H9 (cell line): ENCODE data around the gene OGG1. TPM values are rescaled to one million over a fixed set of nuclear protein-coding genes. Genes with fewer than 3 reads are reported as not detected.

Experiments
- DNase-seq: peaks from one replicate; pipeline ENCODE4 v3.0.0-alpha.2; 2017
- H2AFZ ChIP-seq: one replicate; pipeline ENCODE4 v1.6.1; 2013; ENCODE audit warnings: mild to moderate bottlenecking, low read length, control low read depth, moderate library complexity
- H2AK5ac ChIP-seq: 2 replicates; pipeline ENCODE4 v1.6.1; 2013; ENCODE audit warnings: low read length, control low read depth, mixed read lengths; ENCODE audit not compliant: insufficient read length
- H2BK120ac ChIP-seq: one replicate; pipeline ENCODE4 v1.6.1; 2013; ENCODE audit warnings: low read depth, mild to moderate bottlenecking, low read length, control low read depth, inconsistent platforms; ENCODE audit not compliant: poor library complexity, severe bottlenecking
- H2BK12ac ChIP-seq: 2 replicates; pipeline ENCODE4 v1.6.1; 2013; ENCODE audit warnings: low read length, control low read depth, mixed read lengths, low read depth; ENCODE audit not compliant: insufficient read length
- H2BK15ac ChIP-seq: 2 replicates; pipeline ENCODE4 v1.6.1; 2013; ENCODE audit warnings: low read depth, low read length, control low read depth
- H2BK20ac ChIP-seq: one replicate; pipeline ENCODE4 v1.6.1; 2013; ENCODE audit warnings: low read depth, mild to moderate bottlenecking, low read length, control low read depth, inconsistent platforms; ENCODE audit not compliant: poor library complexity, severe bottlenecking
- H2BK5ac ChIP-seq: 2 replicates; pipeline ENCODE4 v1.6.1; 2013; ENCODE audit warnings: low read length, control low read depth, mixed read lengths; ENCODE audit not compliant: insufficient read length
- H3K14ac ChIP-seq: 2 replicates; pipeline ENCODE4 v1.6.1; 2013; ENCODE audit warnings: low read length, control low read depth; ENCODE audit not compliant: insufficient read depth
- H3K18ac ChIP-seq: 2 replicates; pipeline ENCODE4 v1.6.1; 2013; ENCODE audit warnings: low read depth, mild to moderate bottlenecking, mixed read lengths, low read length, control low read depth; ENCODE audit not compliant: insufficient read length
- H3K23ac ChIP-seq: 2 replicates; pipeline ENCODE4 v1.6.1; 2013; ENCODE audit warnings: low read length, control low read depth, mixed read lengths, low read depth; ENCODE audit not compliant: insufficient read length
- H3K23me2 ChIP-seq: 2 replicates; pipeline ENCODE4 v1.6.1; 2013; ENCODE audit warnings: low read depth, mild to moderate bottlenecking, mixed read lengths, low read length, control low read depth; ENCODE audit not compliant: insufficient read length, poor library complexity, severe bottlenecking
- H3K27ac ChIP-seq: 2 replicates; pipeline ENCODE4 v1.5.1; 2013; ENCODE audit warnings: low read length, control low read depth, mixed read lengths, low read depth; ENCODE audit not compliant: insufficient read length
- H3K27me3 ChIP-seq: 2 replicates; pipeline ENCODE4 v1.6.1; 2013; ENCODE audit warnings: low read length, control low read depth, inconsistent platforms; ENCODE audit not compliant: insufficient read depth
- H3K4ac ChIP-seq: 2 replicates; pipeline ENCODE4 v1.6.1; 2013; ENCODE audit warnings: low read depth, mild to moderate bottlenecking, control low read depth, inconsistent platforms, low read length, moderate library complexity
- H3K4me1 ChIP-seq: 2 replicates; pipeline ENCODE4 v1.6.1; 2013; ENCODE audit warnings: low read length, control low read depth, inconsistent platforms; ENCODE audit not compliant: insufficient read depth
- H3K4me2 ChIP-seq: 2 replicates; pipeline ENCODE4 v1.6.1; 2013; ENCODE audit warnings: low read length, control low read depth, mixed read lengths; ENCODE audit not compliant: insufficient read length, insufficient read depth
- H3K56ac ChIP-seq: 2 replicates; pipeline ENCODE4 v1.6.1; 2013; ENCODE audit warnings: low read depth, mild to moderate bottlenecking, mixed read lengths, low read length, control low read depth; ENCODE audit not compliant: insufficient read length
- H3K79me1 ChIP-seq: 2 replicates; pipeline ENCODE4 v1.6.1; 2013; ENCODE audit warnings: low read depth, mild to moderate bottlenecking, moderate library complexity, low read length, control low read depth, inconsistent platforms; ENCODE audit not compliant: insufficient read depth, poor library complexity, severe bottlenecking
- H3K79me2 ChIP-seq: 2 replicates; pipeline ENCODE4 v1.6.1; 2013; ENCODE audit warnings: low read length, control low read depth, inconsistent platforms; ENCODE audit not compliant: insufficient read depth
- H3K9ac ChIP-seq: 2 replicates; pipeline ENCODE4 v1.6.1; 2013; ENCODE audit warnings: low read length, control low read depth, mixed read lengths; ENCODE audit not compliant: insufficient read length; ENCODE audit errors: extremely low read depth
- H3K9me3 ChIP-seq: one replicate; pipeline ENCODE4 v1.6.1; 2013; ENCODE audit warnings: low read depth, low read length, inconsistent platforms; ENCODE audit not compliant: control insufficient read depth
- H3T11ph ChIP-seq: one replicate; pipeline ENCODE4 v1.6.1; 2013; ENCODE audit warnings: mild to moderate bottlenecking, low read length, control low read depth, inconsistent platforms
- H4K20me1 ChIP-seq: one replicate; pipeline ENCODE4 v1.6.1; 2013; ENCODE audit not compliant: control insufficient read depth, insufficient read length, insufficient read depth
- H4K5ac ChIP-seq: 2 replicates; pipeline ENCODE4 v1.6.1; 2013; ENCODE audit warnings: low read depth, mild to moderate bottlenecking, mixed read lengths, low read length, control low read depth; ENCODE audit not compliant: insufficient read length
- H4K8ac ChIP-seq: replicated peaks from 2 replicates; pipeline ENCODE4 v1.6.1; 2013; ENCODE audit warnings: low read length, control low read depth, mixed read lengths, low read depth; ENCODE audit not compliant: insufficient read length
- H4K91ac ChIP-seq: 2 replicates; pipeline ENCODE4 v1.6.1; 2013; ENCODE audit warnings: low read depth, mild to moderate bottlenecking, moderate library complexity, mixed read lengths, low read length, control low read depth; ENCODE audit not compliant: insufficient read length
- H3K27ac Mint-ChIP-seq, 3 experiments: 2 replicates in 2 of 3; 3 replicates in 1 of 3; pipeline ENCODE4 v1.8.0; 2020 to 2021; ENCODE audit warnings: mixed read lengths in 3 of 3, mild to moderate bottlenecking in 1 of 3, moderate library complexity in 1 of 3
- H3K27me3 Mint-ChIP-seq: 2 replicates; pipeline ENCODE4 v1.8.0; 2021; ENCODE audit warnings: low read depth, mild to moderate bottlenecking, moderate library complexity, mixed read lengths
- H3K36me3 Mint-ChIP-seq, 3 experiments: 2 replicates in 2 of 3; 3 replicates in 1 of 3; pipeline ENCODE4 v1.8.0; 2020 to 2021; ENCODE audit warnings: low read depth in 3 of 3, mixed read lengths in 3 of 3; ENCODE audit not compliant: insufficient read depth in 1 of 3
- H3K4me1 Mint-ChIP-seq, 2 experiments: 2 replicates each; pipeline ENCODE4 v1.8.0; 2020; ENCODE audit warnings: mixed read lengths in 2 of 2
- H3K4me3 Mint-ChIP-seq, 2 experiments: 2 replicates in 1 of 2; 3 replicates in 1 of 2; pipeline ENCODE4 v1.8.0; 2020 to 2021; ENCODE audit warnings: mild to moderate bottlenecking in 2 of 2, mixed read lengths in 2 of 2, moderate library complexity in 1 of 2
- H3K9me3 Mint-ChIP-seq, 2 experiments: 2 replicates in 1 of 2; 3 replicates in 1 of 2; pipeline ENCODE4 v1.8.0; 2020; ENCODE audit warnings: mild to moderate bottlenecking in 2 of 2, mixed read lengths in 2 of 2, moderate library complexity in 1 of 2
- CTCF ChIP-seq: fragments of 200-600 bp; sonication (generic); conservative IDR thresholded peaks from 3 replicates; pipeline ENCODE4 v1.8.0; 2021; ENCODE audit warnings: antibody characterized with exemption, mild to moderate bottlenecking
- WGBS: extraction: QIAGEN DNeasy Blood & Tissue Kit; methylation state at CpG from one replicate; pipeline ENCODE4 v1.1.7; 2013; ENCODE audit warnings: missing lambda C conversion rate, low lambda C conversion rate, mixed read lengths; ENCODE audit not compliant: insufficient read length; ENCODE audit errors: extremely low coverage; 5-methylcytosine and 5-hydroxymethylcytosine counted together
- total RNA-seq: library from RNA; stranded (reverse); gene quantifications from 2 replicates; pipeline ENCODE4 v1.2.1, GENCODE V29; 2021

The OGG1 gene
- total RNA-seq, 1 experiment from 2014 or later, result 43.4 TPM

GRCh38 chr3:9806137-9806536, 56.4 kb downstream of the OGG1 start:
- Histone ChIP-seq H3K14ac (no peak overlapping the region), H3K4ac (no peak overlapping the region), H4K91ac (no peak overlapping the region), H4K20me1 (no peaks in the 10 kb centered on the region), H2BK5ac (no peak overlapping the region), H2AK5ac (no peak overlapping the region), H3K9ac (no peak overlapping the region), H3K56ac (no peak overlapping the region), H3K23ac (no peak overlapping the region), H4K5ac (no peak overlapping the region), H3K4me1 (no peaks in the 10 kb centered on the region), H2BK20ac (no peak overlapping the region), H3K79me1 (no peaks in the 10 kb centered on the region), H3K79me2 (no peaks in the 10 kb centered on the region), H2BK120ac (no peak overlapping the region), H3K23me2 (peaks cover 7% of the 10 kb centered on the region), H2BK12ac (no peak overlapping the region), H2AFZ (no peak overlapping the region), H2BK15ac (no peak overlapping the region), H3K4me2 (no peak overlapping the region), H3K9me3 (no peaks in the 10 kb centered on the region), H3K27ac (no peak overlapping the region), H3T11ph (no peak overlapping the region), H3K18ac (no peak overlapping the region), H3K27me3 (no peaks in the 10 kb centered on the region), H4K8ac (no peak overlapping the region)
- DNase-seq, result no peak
- no peak overlapping the region for H3K27ac Mint-ChIP-seq
- H3K4me1 Mint-ChIP-seq, result peaks cover 20 to 22% of the 10 kb centered on the region in 2 experiments
- H3K27me3 Mint-ChIP-seq, result peaks cover 8% of the 10 kb centered on the region
- H3K9me3 Mint-ChIP-seq, result no peaks in the 10 kb centered on the region
- TF ChIP-seq CTCF, result no peak
- H3K4me3 Mint-ChIP-seq, result no peak overlapping the region
- H3K36me3 Mint-ChIP-seq, result peaks cover 32 to 57% (median 48%) of the 10 kb centered on the region in 3 experiments; a peak in 6 of 7 replicates
- no CpG with 5 or more reads among the region's 12 CpGs for WGBS

Other genes starting within 250 kb of the OGG1 start
- 16.3 and 19.2 TPM in 2 replicates for gene LHFPL4, start 196.1 kb upstream of the OGG1 start, total RNA-seq
- gene MTMR14, start 100.4 kb upstream of the OGG1 start, total RNA-seq, result 50.6 and 54.2 TPM in 2 replicates
- gene CPNE9, start 46.1 kb upstream of the OGG1 start, total RNA-seq, result 3.5 and 3.8 TPM in 2 replicates
- gene BRPF1, start 18.2 kb upstream of the OGG1 start, total RNA-seq, result 38.4 and 38.6 TPM in 2 replicates
- gene CAMK1, start 20.0 kb downstream of the OGG1 start, total RNA-seq, result 9.0 and 9.2 TPM in 2 replicates
- gene TADA3, start 42.5 kb downstream of the OGG1 start, total RNA-seq, result 49.8 and 51.3 TPM in 2 replicates
- gene ARPC4, start 43.1 kb downstream of the OGG1 start, total RNA-seq, result 161 and 164 TPM in 2 replicates
- gene TTLL3, start 60.3 kb downstream of the OGG1 start, total RNA-seq, result 10.3 and 14.4 TPM in 2 replicates
- gene RPUSD3, start 94.1 kb downstream of the OGG1 start, total RNA-seq, result 59.5 TPM in 2 replicates
- gene CIDEC, start 130.3 kb downstream of the OGG1 start, total RNA-seq, result not detected in 2 replicates
- 33.5 and 34.0 TPM in 2 replicates for gene JAGN1, start 140.7 kb downstream of the OGG1 start, total RNA-seq
- 2.0 and 2.1 TPM in 2 replicates for gene IL17RE, start 152.9 kb downstream of the OGG1 start, total RNA-seq
- 6.8 and 9.1 TPM in 2 replicates for gene IL17RC, start 167.1 kb downstream of the OGG1 start, total RNA-seq
- 15.5 and 17.2 TPM in 2 replicates for gene CRELD1, start 183.9 kb downstream of the OGG1 start, total RNA-seq
- 18.8 and 19.5 TPM in 2 replicates for gene PRRT3, start 202.5 kb downstream of the OGG1 start, total RNA-seq
- 39.3 and 45.6 TPM in 2 replicates for gene EMC3, start 236.9 kb downstream of the OGG1 start, total RNA-seq